Loucy (cell line): ENCODE data around the gene AMBRA1.

Experiments
- H2AFZ ChIP-seq: fragments of 200-600 bp; sonication (generic); 2 replicates; pipeline ENCODE4 v1.6.0; 2016; ENCODE audit warnings: antibody characterized with exemption, mild to moderate bottlenecking, low read length, moderate library complexity
- H3F3A ChIP-seq: fragments of 200-600 bp; 2 replicates; pipeline ENCODE4 v1.6.0; 2016; ENCODE audit warnings: antibody characterized with exemption, low read depth, mild to moderate bottlenecking
- H3K27me3 ChIP-seq: fragments of 200-600 bp; sonication (generic); 2 replicates; pipeline ENCODE4 v1.6.1; 2014; ENCODE audit warnings: low read length, mild to moderate bottlenecking; ENCODE audit not compliant: insufficient read depth, poor library complexity, severe bottlenecking
- H3K36me3 ChIP-seq: fragments of 200-600 bp; sonication (generic); 2 replicates; pipeline ENCODE4 v1.6.1; 2016; ENCODE audit warnings: low read length; ENCODE audit not compliant: insufficient read depth
- H3K4me1 ChIP-seq: fragments of 200-600 bp; sonication (generic); 2 replicates; pipeline ENCODE4 v1.5.1; 2014; ENCODE audit warnings: low read length, mild to moderate bottlenecking; ENCODE audit not compliant: insufficient read depth, poor library complexity, severe bottlenecking
- H3K4me2 ChIP-seq: fragments of 200-600 bp; sonication (generic); 2 replicates; pipeline ENCODE4 v1.6.0; 2014; ENCODE audit warnings: antibody characterized with exemption, low read length, low read depth, mild to moderate bottlenecking; ENCODE audit not compliant: poor library complexity, severe bottlenecking
- H3K4me3 ChIP-seq: fragments of 200-600 bp; sonication (generic); 2 replicates; pipeline ENCODE4 v1.5.1; 2014; ENCODE audit warnings: low read length, mild to moderate bottlenecking, mixed read lengths; ENCODE audit not compliant: poor library complexity, severe bottlenecking
- H3K79me2 ChIP-seq: fragments of 200-600 bp; sonication (generic); 2 replicates; pipeline ENCODE4 v1.6.1; 2014; ENCODE audit warnings: low read length; ENCODE audit not compliant: insufficient read depth
- H3K9ac ChIP-seq: fragments of 200-600 bp; sonication (generic); 2 replicates; pipeline ENCODE4 v1.6.0; 2014; ENCODE audit warnings: mild to moderate bottlenecking, low read depth, low read length, moderate library complexity; ENCODE audit not compliant: poor library complexity, severe bottlenecking
- H3K9me2 ChIP-seq: fragments of 200-600 bp; sonication (generic); replicated peaks from 2 replicates; pipeline ENCODE4 v1.6.1; 2016; ENCODE audit warnings: low read depth, low read length, mixed read lengths
- H3K9me3 ChIP-seq: fragments of 200-600 bp; sonication (generic); 2 replicates; pipeline ENCODE4 v1.6.1; 2014; ENCODE audit warnings: mild to moderate bottlenecking, antibody characterized with exemption, low read length, low read depth; ENCODE audit not compliant: insufficient read depth
- H4K20me1 ChIP-seq: fragments of 200-600 bp; sonication (generic); 2 replicates; pipeline ENCODE4 v1.6.0; 2014; ENCODE audit warnings: antibody characterized with exemption, low read length, mild to moderate bottlenecking; ENCODE audit not compliant: insufficient read depth, poor library complexity, severe bottlenecking
- EZH2phosphoT487 ChIP-seq: fragments of 200-600 bp; IDR thresholded peaks from 2 replicates; pipeline ENCODE4 v1.6.1; 2018; ENCODE audit warnings: antibody characterized with exemption, mild to moderate bottlenecking, moderate library complexity, borderline replicate concordance
- TF ChIP-seq, protein P1 (sequence below): fragments of 200-600 bp; sonication (generic); conservative IDR thresholded peaks from 2 replicates; pipeline ENCODE4 v1.5.1; 2014; ENCODE audit warnings: mild to moderate bottlenecking, antibody characterized with exemption, low read length

AMBRA1 gene

DNA sequence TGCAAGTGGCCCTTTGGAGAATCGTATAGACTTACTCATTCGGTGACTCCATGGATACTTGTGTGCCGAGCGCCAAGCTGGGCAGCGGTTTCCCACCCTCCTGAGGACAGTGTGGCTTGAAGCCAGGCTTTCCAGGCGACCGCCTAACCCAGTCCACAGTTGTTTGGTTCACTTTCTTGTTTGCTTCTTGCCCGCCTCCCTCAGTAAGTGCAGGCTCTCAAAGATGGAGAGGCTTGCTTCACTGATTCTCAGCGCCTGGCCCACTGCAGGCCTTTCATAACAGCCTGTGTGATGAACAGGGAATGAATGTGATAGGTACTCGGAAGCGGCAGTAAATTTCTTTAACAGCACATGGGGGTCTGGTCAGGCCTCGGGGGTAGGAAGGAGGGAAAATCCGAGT, 223.6 kb downstream of the AMBRA1 start:
- no peak overlapping the region for H3K9ac ChIP-seq
- H3K9me3 ChIP-seq = no peaks in the 10 kb centered on the region
- no peak overlapping the region for H3K4me2 ChIP-seq
- no peaks in the 10 kb centered on the region for H3K27me3 ChIP-seq
- H3K79me2 ChIP-seq = peaks cover 31% of the 10 kb centered on the region; the same call in 1 of the 2 replicates
- no peaks in the 10 kb centered on the region for H3K4me1 ChIP-seq
- H2AFZ ChIP-seq = no peak overlapping the region
- H3F3A ChIP-seq = no peaks in the 10 kb centered on the region
- H3K36me3 ChIP-seq = peaks cover 78% of the 10 kb centered on the region; the same call in 1 of the 2 replicates
- no peaks in the 10 kb centered on the region for H3K9me2 ChIP-seq
- TF ChIP-seq, protein P1, sequence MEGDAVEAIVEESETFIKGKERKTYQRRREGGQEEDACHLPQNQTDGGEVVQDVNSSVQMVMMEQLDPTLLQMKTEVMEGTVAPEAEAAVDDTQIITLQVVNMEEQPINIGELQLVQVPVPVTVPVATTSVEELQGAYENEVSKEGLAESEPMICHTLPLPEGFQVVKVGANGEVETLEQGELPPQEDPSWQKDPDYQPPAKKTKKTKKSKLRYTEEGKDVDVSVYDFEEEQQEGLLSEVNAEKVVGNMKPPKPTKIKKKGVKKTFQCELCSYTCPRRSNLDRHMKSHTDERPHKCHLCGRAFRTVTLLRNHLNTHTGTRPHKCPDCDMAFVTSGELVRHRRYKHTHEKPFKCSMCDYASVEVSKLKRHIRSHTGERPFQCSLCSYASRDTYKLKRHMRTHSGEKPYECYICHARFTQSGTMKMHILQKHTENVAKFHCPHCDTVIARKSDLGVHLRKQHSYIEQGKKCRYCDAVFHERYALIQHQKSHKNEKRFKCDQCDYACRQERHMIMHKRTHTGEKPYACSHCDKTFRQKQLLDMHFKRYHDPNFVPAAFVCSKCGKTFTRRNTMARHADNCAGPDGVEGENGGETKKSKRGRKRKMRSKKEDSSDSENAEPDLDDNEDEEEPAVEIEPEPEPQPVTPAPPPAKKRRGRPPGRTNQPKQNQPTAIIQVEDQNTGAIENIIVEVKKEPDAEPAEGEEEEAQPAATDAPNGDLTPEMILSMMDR = no peak
- no peak for TF ChIP-seq EZH2phosphoT487
- no peak overlapping the region for H3K4me3 ChIP-seq
- H4K20me1 ChIP-seq = peaks cover 28% of the 10 kb centered on the region

- no peak overlapping the region for H3K4me2 ChIP-seq
- no peaks in the 10 kb centered on the region for H3K9me2 ChIP-seq
- peaks cover 34% of the 10 kb centered on the region for H4K20me1 ChIP-seq
- H3K9ac ChIP-seq = no peak overlapping the region
- no peaks in the 10 kb centered on the region for H3K4me1 ChIP-seq
- no peaks in the 10 kb centered on the region for H3K9me3 ChIP-seq
- peaks cover 71% of the 10 kb centered on the region; the same call in 1 of the 2 replicates for H3K36me3 ChIP-seq
- no peaks in the 10 kb centered on the region for H3F3A ChIP-seq
- no peak overlapping the region for H3K4me3 ChIP-seq
- no peaks in the 10 kb centered on the region for H3K27me3 ChIP-seq
- TF ChIP-seq, protein P1 = peak; percentile 85
- no peak for TF ChIP-seq EZH2phosphoT487
- peaks cover 38% of the 10 kb centered on the region for H3K79me2 ChIP-seq
- H2AFZ ChIP-seq = no peak overlapping the region
These were observed 224.2 kb downstream of the AMBRA1 start for GRCh38 chr11:46369458-46370152.

DNA sequence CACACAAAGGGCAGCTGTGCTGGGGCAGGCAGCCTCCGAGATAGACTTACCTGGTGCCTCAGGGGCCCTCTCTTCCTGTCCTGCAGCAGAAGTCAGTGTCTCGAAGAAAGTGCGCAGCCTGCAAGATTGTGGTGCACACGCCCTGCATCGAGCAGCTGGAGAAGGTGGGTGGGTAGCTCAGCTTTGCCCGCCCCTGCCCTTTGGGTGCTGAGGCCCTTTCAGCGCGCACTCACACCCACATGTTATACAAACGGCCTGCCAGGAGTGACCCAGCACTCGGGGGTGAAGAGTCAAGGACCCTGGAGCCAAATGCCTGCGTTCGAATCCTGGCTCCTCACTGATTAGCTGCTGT, 225.9 kb downstream of the AMBRA1 start:
- H3K79me2 ChIP-seq = peaks cover 55% of the 10 kb centered on the region
- peaks cover 69% of the 10 kb centered on the region; the same call in 1 of the 2 replicates for H3K36me3 ChIP-seq
- no peaks in the 10 kb centered on the region for H3F3A ChIP-seq
- no peak overlapping the region for H3K4me2 ChIP-seq
- TF ChIP-seq, protein P1 = no peak
- no peak for TF ChIP-seq EZH2phosphoT487
- no peak overlapping the region for H3K9ac ChIP-seq
- H4K20me1 ChIP-seq = peaks cover 51% of the 10 kb centered on the region
- peaks cover 9% of the 10 kb centered on the region for H3K4me1 ChIP-seq
- H3K27me3 ChIP-seq = no peaks in the 10 kb centered on the region
- H3K4me3 ChIP-seq = no peak overlapping the region
- no peaks in the 10 kb centered on the region for H3K9me2 ChIP-seq
- H3K9me3 ChIP-seq = no peaks in the 10 kb centered on the region
- no peak overlapping the region for H2AFZ ChIP-seq
